Vagina (tissue), 2 donors: ENCODE results near the gene GGCT.

ENCODE experiments used
- POLR2A ChIP-seq, 2 donors: fragments of 450-650 bp; IDR thresholded peaks; one replicate each; pipeline ENCODE4 v1.6.1; 2017; ENCODE audit warnings: antibody characterized with exemption in 2 of 2, mild to moderate bottlenecking in 2 of 2, moderate library complexity in 2 of 2
- POLR2AphosphoS5 ChIP-seq, 2 donors: sonication (generic); formaldehyde crosslinking; IDR thresholded peaks; one replicate each; pipeline ENCODE4 v1.9.0; 2017; ENCODE audit warnings: antibody characterized with exemption in 2 of 2, mild to moderate bottlenecking in 2 of 2, low read depth in 1 of 2; ENCODE audit not compliant: insufficient read depth in 1 of 2
- TF ChIP-seq, protein P1 (sequence below), 3 experiments: fragments of 450-650 bp in 2 of 3; fragments of 200-600 bp in 1 of 3; sonication (generic) in 1 of 3; IDR thresholded peaks; one replicate each; pipeline ENCODE4 v1.5.1; 2017 to 2019; ENCODE audit warnings: antibody characterized with exemption in 3 of 3, mild to moderate bottlenecking in 2 of 3, moderate library complexity in 2 of 3

DNA sequence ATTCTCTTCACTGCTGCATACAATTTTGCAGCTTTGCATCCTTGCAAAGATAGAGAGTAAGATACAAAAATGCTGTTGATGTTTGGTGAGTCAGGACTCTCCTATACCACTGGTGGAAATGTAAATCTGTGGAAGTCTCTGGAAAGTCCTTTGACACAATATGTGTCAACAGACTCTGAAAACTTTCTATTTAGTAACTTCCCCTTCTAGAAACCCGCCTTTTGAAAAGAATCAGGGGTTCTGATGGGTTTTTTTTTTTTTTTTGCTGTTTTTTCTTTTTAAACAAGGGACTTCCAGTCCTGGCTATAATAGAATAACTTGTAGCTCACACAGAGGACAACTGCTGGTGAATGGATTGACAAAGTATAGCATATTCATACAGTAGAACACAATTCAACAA, 42.5 kb downstream of the GGCT start:
- TF ChIP-seq, protein P1, sequence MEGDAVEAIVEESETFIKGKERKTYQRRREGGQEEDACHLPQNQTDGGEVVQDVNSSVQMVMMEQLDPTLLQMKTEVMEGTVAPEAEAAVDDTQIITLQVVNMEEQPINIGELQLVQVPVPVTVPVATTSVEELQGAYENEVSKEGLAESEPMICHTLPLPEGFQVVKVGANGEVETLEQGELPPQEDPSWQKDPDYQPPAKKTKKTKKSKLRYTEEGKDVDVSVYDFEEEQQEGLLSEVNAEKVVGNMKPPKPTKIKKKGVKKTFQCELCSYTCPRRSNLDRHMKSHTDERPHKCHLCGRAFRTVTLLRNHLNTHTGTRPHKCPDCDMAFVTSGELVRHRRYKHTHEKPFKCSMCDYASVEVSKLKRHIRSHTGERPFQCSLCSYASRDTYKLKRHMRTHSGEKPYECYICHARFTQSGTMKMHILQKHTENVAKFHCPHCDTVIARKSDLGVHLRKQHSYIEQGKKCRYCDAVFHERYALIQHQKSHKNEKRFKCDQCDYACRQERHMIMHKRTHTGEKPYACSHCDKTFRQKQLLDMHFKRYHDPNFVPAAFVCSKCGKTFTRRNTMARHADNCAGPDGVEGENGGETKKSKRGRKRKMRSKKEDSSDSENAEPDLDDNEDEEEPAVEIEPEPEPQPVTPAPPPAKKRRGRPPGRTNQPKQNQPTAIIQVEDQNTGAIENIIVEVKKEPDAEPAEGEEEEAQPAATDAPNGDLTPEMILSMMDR (IDR thresholded peaks at IDR 0.05): no peak
- no peak for TF ChIP-seq POLR2A (IDR thresholded peaks at IDR 0.05)
- TF ChIP-seq POLR2AphosphoS5 (IDR thresholded peaks at IDR 0.05; ENCODE audit: insufficient read depth in 1 of 2, low read depth in 1 of 2): no peak
